CD14-positive monocyte (primary cell): Measurements from ENCODE around the gene METTL6. TPM values are rescaled to one million over a fixed set of nuclear protein-coding genes. Genes with fewer than 3 reads are reported as not detected.

ENCODE experiments used
- DNase-seq, 3 donors: peaks; one replicate each; pipeline ENCODE4 v3.0.0-alpha.2; 2011 to 2022
- H2AFZ ChIP-seq: 2 replicates; pipeline ENCODE4 v1.6.0; 2012; ENCODE audit warnings: mild to moderate bottlenecking, low read depth, low read length, inconsistent platforms; ENCODE audit not compliant: insufficient read depth, poor library complexity, severe bottlenecking
- H3K27ac ChIP-seq, 2 donors: 1 replicate in 1 of 2; 2 replicates in 1 of 2; pipeline ENCODE4 v1.5.1; 2012 to 2013; ENCODE audit warnings: low read length in 2 of 2, control low read depth in 1 of 2, inconsistent platforms in 1 of 2, low read depth in 1 of 2, mild to moderate bottlenecking in 1 of 2
- H3K27me3 ChIP-seq, 2 donors: one replicate each; pipeline versions ENCODE4 v1.6.0 to v1.6.1; 2011 to 2013; ENCODE audit warnings: low read length in 2 of 2; ENCODE audit not compliant: control insufficient read depth in 2 of 2, insufficient read depth in 2 of 2
- H3K36me3 ChIP-seq, 2 donors: replicated peaks in 1 of 2; 1 replicate in 1 of 2; 2 replicates in 1 of 2; pipeline versions ENCODE4 v1.5.1 to v1.6.1; 2012 to 2013; ENCODE audit warnings: low read length in 2 of 2, control low read depth in 1 of 2, inconsistent platforms in 1 of 2, mild to moderate bottlenecking in 1 of 2; ENCODE audit not compliant: insufficient read depth in 2 of 2, control insufficient read depth in 1 of 2
- H3K4me1 ChIP-seq, 2 donors: 1 replicate in 1 of 2; 2 replicates in 1 of 2; pipeline versions ENCODE4 v1.5.1 to v1.6.1; 2012 to 2013; ENCODE audit warnings: low read length in 2 of 2, control low read depth in 1 of 2, inconsistent platforms in 1 of 2, mild to moderate bottlenecking in 1 of 2, moderate library complexity in 1 of 2; ENCODE audit not compliant: insufficient read depth in 2 of 2, control insufficient read depth in 1 of 2
- H3K4me2 ChIP-seq: replicated peaks from 2 replicates; pipeline ENCODE3; 2012; ENCODE audit warnings: low read length, moderate library complexity, mild to moderate bottlenecking; ENCODE audit not compliant: poor library complexity, severe bottlenecking; ENCODE audit errors: extremely low read depth
- H3K4me3 ChIP-seq, 3 experiments: fragments of 200-600 bp in 1 of 3; sonication (generic) in 1 of 3; replicated peaks in 1 of 3; 1 replicate in 2 of 3; 2 replicates in 1 of 3; pipeline ENCODE4 v1.5.1; 2011 to 2013; ENCODE audit warnings: low read length in 3 of 3, mild to moderate bottlenecking in 3 of 3, control low read depth in 2 of 3, low read depth in 2 of 3, inconsistent platforms in 1 of 3, moderate library complexity in 1 of 3
- H3K79me2 ChIP-seq: 2 replicates; pipeline ENCODE4 v1.6.0; 2012; ENCODE audit warnings: mild to moderate bottlenecking, control low read depth, inconsistent platforms, low read length, moderate library complexity; ENCODE audit not compliant: insufficient read depth
- H3K9ac ChIP-seq: 2 replicates; pipeline ENCODE4 v1.6.0; 2017; ENCODE audit warnings: low read length, mild to moderate bottlenecking; ENCODE audit not compliant: insufficient read depth, poor library complexity, severe bottlenecking
- H3K9me3 ChIP-seq, 2 donors: replicated peaks in 1 of 2; 1 replicate in 1 of 2; 2 replicates in 1 of 2; pipeline versions ENCODE4 v1.5.1 to v1.6.1; 2012 to 2013; ENCODE audit warnings: low read length in 2 of 2, control low read depth in 1 of 2; ENCODE audit not compliant: control insufficient read depth in 1 of 2, insufficient read depth in 1 of 2
- H4K20me1 ChIP-seq: 2 replicates; pipeline ENCODE4 v1.6.0; 2012; ENCODE audit warnings: mild to moderate bottlenecking, low read length, control low read depth, moderate library complexity; ENCODE audit not compliant: insufficient read depth
- H3K27ac Mint-ChIP-seq, 7 donors: one replicate each; pipeline ENCODE4 v1.8.0; 2020; ENCODE audit warnings: mild to moderate bottlenecking in 7 of 7, mixed read lengths in 7 of 7, moderate library complexity in 6 of 7, inconsistent platforms in 2 of 7
- H3K27me3 Mint-ChIP-seq, 3 donors: one replicate each; pipeline ENCODE4 v1.8.0; 2021 to 2022; ENCODE audit warnings: low read depth in 3 of 3, mild to moderate bottlenecking in 3 of 3, mixed read lengths in 3 of 3, moderate library complexity in 3 of 3, inconsistent platforms in 1 of 3
- H3K36me3 Mint-ChIP-seq, 2 donors: one replicate each; pipeline ENCODE4 v1.8.0; 2020; ENCODE audit warnings: mixed read lengths in 2 of 2, inconsistent platforms in 1 of 2, mild to moderate bottlenecking in 1 of 2
- H3K4me1 Mint-ChIP-seq: one replicate; pipeline ENCODE4 v1.8.0; 2020; ENCODE audit warnings: mild to moderate bottlenecking, mixed read lengths
- H3K4me3 Mint-ChIP-seq, 2 donors: one replicate each; pipeline ENCODE4 v1.8.0; 2020; ENCODE audit warnings: mild to moderate bottlenecking in 2 of 2, mixed read lengths in 2 of 2, moderate library complexity in 1 of 2
- H3K9me3 Mint-ChIP-seq, 7 donors: one replicate each; pipeline ENCODE4 v1.8.0; 2020 to 2022; ENCODE audit warnings: mixed read lengths in 7 of 7, mild to moderate bottlenecking in 6 of 7, moderate library complexity in 6 of 7, inconsistent platforms in 2 of 7
- CTCF ChIP-seq: fragments of 200-600 bp; IDR thresholded peaks from one replicate; pipeline ENCODE4 v1.8.0; 2022; ENCODE audit warnings: antibody characterized with exemption, mild to moderate bottlenecking
- WGBS: methylation state at CpG from one replicate; pipeline ENCODE4 v1.1.5; 2013; ENCODE audit warnings: missing lambda C conversion rate; ENCODE audit not compliant: insufficient coverage; 5-methylcytosine and 5-hydroxymethylcytosine counted together
- intact Hi-C, 2 donors: fragments of 100-400 bp; cut with micrococcal nuclease; formaldehyde crosslinking; loops; one replicate each; pipeline versions ENCODE4 v1.15.0 to v1.15.1; 2023
- polyA plus RNA-seq, 3 donors: library from polyadenylated mRNA; depleted of rRNA in 1 of 3; unstranded in 2 of 3; stranded (reverse) in 1 of 3; fragments of 300-500 nt in 2 of 3; fragments of >200 nt in 1 of 3; fragmentation: Illumina TruSeq in 2 of 3; gene quantifications; 1 replicate in 2 of 3; 2 replicates in 1 of 3; pipeline ENCODE4 v1.2.3, GENCODE V29; 2012 to 2021

Gene METTL6
- polyA plus RNA-seq, 3 donors: 4.4 to 15.1 (median 9.1) TPM

- H3K4me1 ChIP-seq: peaks cover 21 to 32% of the 10 kb centered on the region in 2 donors
Measured at GRCh38 chr3:15429080-15429479, 1.7 kb upstream of the METTL6 start.

GRCh38 chr3:15428539-15428938 lies 1.2 kb upstream of the METTL6 start:
- H2AFZ ChIP-seq: no peak overlapping the region
- intact Hi-C loops: loop anchor here in 1 of 2 donors (5.0 kb wide), 2 partner anchors 129 to 161 kb away; no protein-coding TSS in a partner anchor
- peaks cover 76% of the 10 kb centered on the region for H3K79me2 ChIP-seq
- TF ChIP-seq CTCF: no peak
- Mint-ChIP-seq H3K4me3 (peak overlapping the region; percentile 96 to 99), H3K9me3 (no peaks in the 10 kb centered on the region), H3K27me3 (no peaks in the 10 kb centered on the region), H3K4me1 (peaks cover 46% of the 10 kb centered on the region), H3K36me3 (peaks cover 48 to 54% of the 10 kb centered on the region in 2 donors), H3K27ac (peak overlapping the region; percentile 98 to 100 (median 99))
- peak overlapping the region; percentile 73 to 97 (median 92) for H3K4me3 ChIP-seq
- H3K36me3 ChIP-seq: peaks cover 41 to 51% of the 10 kb centered on the region in 2 donors
- peak; percentile 89 to 96 (median 94) for DNase-seq
- no peaks in the 10 kb centered on the region for H3K9me3 ChIP-seq
- peaks cover 38% of the 10 kb centered on the region for H4K20me1 ChIP-seq
- peak overlapping the region; percentile 94 to 99 for H3K27ac ChIP-seq
- no CpG with 5 or more reads among the region's 9 CpGs for WGBS
- peak overlapping the region; percentile 99 for H3K9ac ChIP-seq
- H3K4me2 ChIP-seq: peak overlapping the region; percentile 83
- peaks cover 21 to 32% of the 10 kb centered on the region in 2 donors for H3K4me1 ChIP-seq
- no peaks in the 10 kb centered on the region for H3K27me3 ChIP-seq

More at GRCh38 chr3:15429080-15429479, 1.7 kb upstream of the METTL6 start:
- peak overlapping the region; percentile 83 for H3K4me2 ChIP-seq
- Mint-ChIP-seq H3K27ac (peak overlapping the region; percentile 98 to 100 (median 99)), H3K4me3 (peak overlapping the region; percentile 96 to 99), H3K4me1 (peaks cover 46% of the 10 kb centered on the region), H3K27me3 (no peaks in the 10 kb centered on the region), H3K36me3 (peaks cover 50 to 55% of the 10 kb centered on the region in 2 donors), H3K9me3 (no peaks in the 10 kb centered on the region)
- peaks cover 44 to 51% of the 10 kb centered on the region in 2 donors for H3K36me3 ChIP-seq
- H3K9me3 ChIP-seq: no peaks in the 10 kb centered on the region
- H3K4me3 ChIP-seq: peak overlapping the region in 2 of 3 experiments; percentile 73 to 92
- H3K9ac ChIP-seq: peak overlapping the region; percentile 2
- H3K27ac ChIP-seq: peak overlapping the region in 1 of 2 donors; percentile 99
- H3K27me3 ChIP-seq: no peaks in the 10 kb centered on the region
- peaks cover 43% of the 10 kb centered on the region for H4K20me1 ChIP-seq
- TF ChIP-seq CTCF: no peak
- intact Hi-C loops: loop anchor here in 1 of 2 donors (5.0 kb wide), 2 partner anchors 128 to 162 kb away; no protein-coding TSS in a partner anchor
- DNase-seq: no peak
- 73% methylated on average over 3 of the region's 6 CpGs for WGBS
- H3K79me2 ChIP-seq: peaks cover 79% of the 10 kb centered on the region
- no peak overlapping the region for H2AFZ ChIP-seq
